Measurements from ENCODE around the gene VAC14.
"Not testable (repeated sequence)": the region's sequence is repeated elsewhere in the genome, so short reads cannot be mapped to it uniquely, and the experiment has no call there.

Gene VAC14

DNA sequence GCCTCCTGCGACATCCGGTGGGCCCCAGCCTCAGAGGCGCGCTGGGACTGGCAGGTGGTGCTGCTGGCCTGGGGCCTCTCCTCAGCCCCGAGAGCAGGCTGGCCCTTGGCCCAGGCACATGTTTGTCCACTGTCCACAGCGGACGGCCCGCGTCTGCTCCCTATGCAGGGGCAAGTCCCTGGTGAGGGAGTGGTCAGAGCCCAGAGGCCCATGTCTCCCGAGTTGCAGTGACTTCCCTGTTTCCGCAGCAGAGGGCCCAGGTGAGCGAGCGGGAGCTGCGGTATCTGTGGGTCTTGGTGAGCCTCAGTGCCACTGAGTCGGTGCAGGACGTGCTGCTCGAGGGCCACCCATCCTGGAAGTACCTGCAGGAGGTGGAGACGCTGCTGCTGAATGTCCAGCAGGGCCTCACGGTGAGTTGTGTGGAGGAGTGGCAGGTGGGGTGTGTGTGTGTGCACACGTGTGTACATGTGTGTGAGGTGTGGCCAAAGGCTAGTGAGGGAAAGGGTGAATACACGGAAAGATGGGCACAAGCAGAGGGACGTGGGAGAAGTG lies 144.2 kb downstream of the VAC14 start:
- DNase-seq, result no peak

DNA sequence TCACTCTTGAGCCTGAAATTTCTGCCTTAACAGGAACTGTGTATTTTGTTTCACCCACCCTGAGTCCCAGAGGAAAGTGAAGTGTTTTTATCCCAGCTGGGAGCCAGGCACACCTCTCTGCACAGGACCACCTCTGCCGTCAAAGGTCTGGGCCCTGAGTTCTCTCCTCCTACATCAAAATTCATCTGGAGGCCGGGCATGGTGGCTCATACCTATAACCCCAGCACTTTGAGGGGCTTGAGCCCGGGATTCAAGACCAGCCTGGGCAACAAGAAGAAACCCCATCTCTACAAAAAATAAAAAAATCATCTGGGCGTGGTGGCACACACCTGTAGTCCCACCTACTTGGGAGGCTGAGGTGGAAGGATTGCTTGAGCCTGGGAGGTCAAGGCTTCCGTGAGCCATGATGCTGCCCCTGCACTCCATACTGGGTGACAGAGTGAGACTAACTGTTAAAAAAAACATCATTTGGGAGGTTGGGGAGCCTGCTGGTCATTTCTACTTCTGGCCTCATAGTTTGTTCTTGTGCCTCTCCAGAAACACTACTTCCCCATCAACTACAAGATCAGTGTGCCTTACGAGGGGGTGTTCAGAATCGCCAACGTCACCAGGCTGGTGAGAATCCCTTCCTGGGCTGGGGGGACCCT lies 144.8 kb downstream of the VAC14 start:
- no peak for DNase-seq

- DNase-seq, result peak; percentile 13
Observed at GRCh38 chr16:70653809-70654771, 146.9 kb downstream of the VAC14 start.

- no peak for DNase-seq
Observed at GRCh38 chr16:70653406-70653805, 147.6 kb downstream of the VAC14 start.

DNA sequence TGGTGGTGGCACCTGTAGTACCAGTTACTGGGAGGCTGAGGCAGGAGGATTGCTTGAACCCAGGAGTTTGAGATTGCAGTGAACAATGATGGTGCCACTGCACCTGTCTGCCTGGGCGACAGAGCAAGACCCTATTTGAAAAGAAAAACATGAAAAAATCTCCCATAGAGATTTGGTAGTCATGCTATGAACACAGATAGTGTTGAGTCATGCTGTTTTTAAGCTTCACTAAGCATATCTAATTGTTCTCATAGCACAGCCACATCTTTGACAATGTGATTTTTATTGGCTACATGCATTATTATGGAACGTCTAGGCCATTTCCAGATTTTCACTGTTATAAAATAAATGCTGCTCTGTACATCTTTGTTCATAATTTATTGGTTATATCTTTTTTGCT lies 148.6 kb downstream of the VAC14 start:
- no peak for DNase-seq

DNA sequence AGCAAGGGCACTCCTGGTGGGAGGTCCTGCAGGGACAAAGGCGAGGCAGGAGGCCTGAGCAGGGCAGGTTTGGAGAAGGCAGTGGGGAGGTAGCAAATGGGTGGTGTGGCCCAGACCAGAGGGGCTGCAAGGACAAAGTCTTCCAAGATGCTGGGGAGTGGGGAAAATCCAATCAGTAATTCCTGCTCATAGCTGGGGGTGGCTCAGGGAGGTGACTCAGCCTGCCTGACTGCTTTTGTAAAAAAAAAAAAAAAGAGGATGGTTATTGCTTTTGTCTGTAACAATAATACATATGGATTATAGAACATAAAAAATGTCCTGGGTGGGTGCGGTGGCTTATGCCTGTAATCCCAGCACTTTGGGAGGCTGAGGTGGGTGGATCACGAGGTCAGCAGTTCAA lies 149.4 kb downstream of the VAC14 start:
- no peak for DNase-seq

- DNase-seq, result no peak
Observed at GRCh38 chr16:70650216-70650615, 150.7 kb downstream of the VAC14 start.

GRCh38 chr16:70649300-70649699 lies 151.7 kb downstream of the VAC14 start:
- DNase-seq, result no peak

DNA sequence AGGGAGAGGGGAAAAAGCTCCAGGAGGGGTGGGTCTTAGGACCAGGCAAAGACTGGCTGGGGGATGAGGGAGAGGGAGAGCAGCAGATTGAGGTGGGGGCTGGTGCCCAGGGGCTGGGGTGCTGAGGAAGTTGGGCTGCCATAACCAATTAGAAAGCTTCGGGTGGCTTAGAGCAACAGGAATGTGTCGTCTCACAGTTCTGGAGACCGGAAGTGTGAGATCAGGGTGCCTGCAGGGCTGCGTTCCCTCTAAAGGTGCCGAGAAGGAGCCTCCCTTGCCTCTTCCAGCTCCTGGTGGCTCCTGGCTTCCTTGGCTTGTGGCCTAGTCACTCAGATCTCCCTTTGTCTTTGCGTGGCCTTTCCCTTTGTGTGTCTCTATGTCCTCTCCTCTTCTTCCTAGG lies 152.4 kb downstream of the VAC14 start:
- no peak for DNase-seq

DNA sequence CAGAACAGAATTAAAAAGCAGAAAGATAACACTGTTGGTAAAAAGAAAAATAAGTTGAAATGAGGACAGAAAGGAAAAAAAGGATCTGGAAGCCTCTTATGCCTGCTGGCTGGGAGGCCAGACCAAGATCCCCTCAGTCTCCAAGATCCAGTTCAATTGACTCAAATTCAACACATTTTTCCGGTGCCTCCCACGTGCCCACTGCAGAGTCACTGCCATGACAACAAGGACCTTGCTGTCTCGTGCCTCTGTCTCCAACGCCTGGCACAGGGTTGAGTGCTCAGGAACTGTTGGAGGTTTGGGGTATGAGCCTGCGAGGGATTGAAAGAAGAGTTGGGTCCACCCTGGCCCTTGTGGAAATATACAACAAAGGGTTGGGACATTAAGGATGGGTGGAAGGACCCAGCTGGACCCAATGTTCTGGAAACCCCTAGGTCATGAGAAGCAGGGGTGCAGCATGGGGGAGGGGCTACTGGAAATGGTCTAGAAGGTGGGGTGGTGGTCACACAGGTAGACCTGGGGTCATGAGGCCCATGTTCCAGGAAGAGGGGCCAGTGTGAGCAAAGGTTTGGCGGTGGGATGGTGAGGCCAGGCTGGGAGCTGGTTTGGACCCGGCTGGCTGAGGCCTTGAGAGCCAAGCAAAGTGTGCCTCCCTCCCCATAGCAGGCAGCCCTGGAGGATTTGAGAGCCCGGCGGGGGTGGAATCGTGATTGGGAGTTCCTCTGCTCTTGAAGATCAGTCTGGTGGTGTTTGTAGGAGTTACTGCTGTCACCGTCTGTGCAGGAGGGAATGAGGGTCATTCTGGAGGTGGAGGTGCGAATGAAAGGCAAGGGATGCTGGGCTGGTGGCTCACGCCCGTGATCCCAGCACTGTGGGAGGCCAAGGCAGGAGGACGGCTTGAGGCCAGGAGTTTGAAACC lies 153.3 kb downstream of the VAC14 start:
- no peak for DNase-seq

GRCh38 chr16:70646260-70647241 lies 154.4 kb downstream of the VAC14 start, which contains the start of gene IL34:
TSS of gene IL34 (plus strand) at chr16:70646559. CDS start at chr16:70646948, 389 bp downstream.
- DNase-seq, result peak; percentile 18

DNA sequence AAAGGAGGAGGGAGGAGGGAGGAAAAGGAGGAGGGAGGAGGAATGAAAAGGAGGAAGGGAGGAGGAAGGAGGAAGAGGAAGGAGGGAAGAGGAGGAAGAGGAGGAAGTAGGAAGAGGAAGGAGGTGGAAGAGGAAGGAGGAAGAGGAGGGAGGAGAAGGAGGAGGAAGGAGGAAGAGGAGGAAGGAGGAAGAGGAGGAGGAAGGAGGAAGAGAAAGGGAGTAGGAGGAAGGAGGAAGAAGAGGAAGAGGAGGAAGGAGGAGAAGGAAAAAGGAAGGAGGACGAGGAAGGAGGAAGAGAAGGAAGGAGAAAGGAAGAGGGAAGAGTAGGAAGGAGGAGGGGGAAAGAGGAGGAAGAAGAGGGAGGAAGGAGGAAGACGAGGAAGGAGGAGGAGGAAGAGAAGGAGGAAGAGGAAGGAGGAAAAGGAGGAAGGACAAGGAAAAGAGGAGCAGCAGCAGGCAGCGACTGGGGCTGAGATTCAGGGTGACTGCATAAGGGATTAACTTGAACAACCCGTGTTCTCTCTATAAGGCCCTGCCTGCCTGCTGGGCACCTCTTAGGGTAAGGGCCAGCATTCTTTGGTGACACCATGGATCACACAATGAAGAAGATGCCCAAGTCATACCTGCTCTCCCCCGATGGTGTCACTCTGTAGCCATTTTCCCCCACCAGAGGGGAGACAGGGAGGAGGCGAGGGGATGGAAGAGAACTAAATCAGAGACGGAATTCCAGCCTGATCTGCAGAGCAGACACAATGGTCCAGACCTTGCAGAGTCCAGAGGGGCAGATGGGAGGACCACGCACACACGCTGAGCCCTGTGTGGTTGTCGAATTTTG lies 156.0 kb downstream of the VAC14 start:
- no peak for DNase-seq

GRCh38 chr16:70643264-70643663 lies 157.7 kb downstream of the VAC14 start:
- DNase-seq, result not testable (repeated sequence)

DNA sequence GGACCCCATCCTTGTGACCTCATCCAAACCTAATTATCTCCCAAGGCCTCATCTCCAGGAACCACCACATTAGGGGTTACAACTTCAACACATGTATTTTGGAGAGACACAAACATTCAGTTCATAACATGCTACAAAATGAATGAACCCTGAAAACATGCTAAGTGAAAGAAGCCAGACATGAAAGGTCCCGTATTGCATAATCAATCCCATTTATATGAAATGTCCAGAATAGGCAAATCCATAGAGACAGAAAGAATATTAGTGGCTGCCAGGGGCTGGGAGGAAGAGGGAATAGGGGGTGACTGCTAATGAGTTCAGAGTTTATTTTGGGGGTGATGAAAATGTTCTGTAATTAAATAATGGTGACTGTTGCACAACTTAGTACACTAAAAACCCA lies 158.3 kb downstream of the VAC14 start:
- DNase-seq, result no peak

GRCh38 chr16:70638814-70639792 lies 161.9 kb downstream of the VAC14 start:
- no peak for DNase-seq
